H9 (cell line): Measurements from ENCODE around the gene GJB6. TPM values are rescaled to one million over a fixed set of nuclear protein-coding genes. Genes with fewer than 3 reads are reported as not detected.

ENCODE experiments used
- DNase-seq: peaks from one replicate; pipeline ENCODE4 v3.0.0-alpha.2; 2017
- H2AFZ ChIP-seq: one replicate; pipeline ENCODE4 v1.6.1; 2013; ENCODE audit warnings: mild to moderate bottlenecking, low read length, control low read depth, moderate library complexity
- H2AK5ac ChIP-seq: 2 replicates; pipeline ENCODE4 v1.6.1; 2013; ENCODE audit warnings: low read length, control low read depth, mixed read lengths; ENCODE audit not compliant: insufficient read length
- H2BK120ac ChIP-seq: one replicate; pipeline ENCODE4 v1.6.1; 2013; ENCODE audit warnings: low read depth, mild to moderate bottlenecking, low read length, control low read depth, inconsistent platforms; ENCODE audit not compliant: poor library complexity, severe bottlenecking
- H2BK12ac ChIP-seq: 2 replicates; pipeline ENCODE4 v1.6.1; 2013; ENCODE audit warnings: low read length, control low read depth, mixed read lengths, low read depth; ENCODE audit not compliant: insufficient read length
- H2BK15ac ChIP-seq: 2 replicates; pipeline ENCODE4 v1.6.1; 2013; ENCODE audit warnings: low read depth, low read length, control low read depth
- H2BK20ac ChIP-seq: one replicate; pipeline ENCODE4 v1.6.1; 2013; ENCODE audit warnings: low read depth, mild to moderate bottlenecking, low read length, control low read depth, inconsistent platforms; ENCODE audit not compliant: poor library complexity, severe bottlenecking
- H2BK5ac ChIP-seq: 2 replicates; pipeline ENCODE4 v1.6.1; 2013; ENCODE audit warnings: low read length, control low read depth, mixed read lengths; ENCODE audit not compliant: insufficient read length
- H3K14ac ChIP-seq: 2 replicates; pipeline ENCODE4 v1.6.1; 2013; ENCODE audit warnings: low read length, control low read depth; ENCODE audit not compliant: insufficient read depth
- H3K18ac ChIP-seq: 2 replicates; pipeline ENCODE4 v1.6.1; 2013; ENCODE audit warnings: low read depth, mild to moderate bottlenecking, mixed read lengths, low read length, control low read depth; ENCODE audit not compliant: insufficient read length
- H3K23ac ChIP-seq: 2 replicates; pipeline ENCODE4 v1.6.1; 2013; ENCODE audit warnings: low read length, control low read depth, mixed read lengths, low read depth; ENCODE audit not compliant: insufficient read length
- H3K23me2 ChIP-seq: 2 replicates; pipeline ENCODE4 v1.6.1; 2013; ENCODE audit warnings: low read depth, mild to moderate bottlenecking, mixed read lengths, low read length, control low read depth; ENCODE audit not compliant: insufficient read length, poor library complexity, severe bottlenecking
- H3K27ac ChIP-seq: 2 replicates; pipeline ENCODE4 v1.5.1; 2013; ENCODE audit warnings: low read length, control low read depth, mixed read lengths, low read depth; ENCODE audit not compliant: insufficient read length
- H3K27me3 ChIP-seq: 2 replicates; pipeline ENCODE4 v1.6.1; 2013; ENCODE audit warnings: low read length, control low read depth, inconsistent platforms; ENCODE audit not compliant: insufficient read depth
- H3K4ac ChIP-seq: 2 replicates; pipeline ENCODE4 v1.6.1; 2013; ENCODE audit warnings: low read depth, mild to moderate bottlenecking, control low read depth, inconsistent platforms, low read length, moderate library complexity
- H3K4me1 ChIP-seq: 2 replicates; pipeline ENCODE4 v1.6.1; 2013; ENCODE audit warnings: low read length, control low read depth, inconsistent platforms; ENCODE audit not compliant: insufficient read depth
- H3K4me2 ChIP-seq: 2 replicates; pipeline ENCODE4 v1.6.1; 2013; ENCODE audit warnings: low read length, control low read depth, mixed read lengths; ENCODE audit not compliant: insufficient read length, insufficient read depth
- H3K56ac ChIP-seq: 2 replicates; pipeline ENCODE4 v1.6.1; 2013; ENCODE audit warnings: low read depth, mild to moderate bottlenecking, mixed read lengths, low read length, control low read depth; ENCODE audit not compliant: insufficient read length
- H3K79me1 ChIP-seq: 2 replicates; pipeline ENCODE4 v1.6.1; 2013; ENCODE audit warnings: low read depth, mild to moderate bottlenecking, moderate library complexity, low read length, control low read depth, inconsistent platforms; ENCODE audit not compliant: insufficient read depth, poor library complexity, severe bottlenecking
- H3K79me2 ChIP-seq: 2 replicates; pipeline ENCODE4 v1.6.1; 2013; ENCODE audit warnings: low read length, control low read depth, inconsistent platforms; ENCODE audit not compliant: insufficient read depth
- H3K9ac ChIP-seq: 2 replicates; pipeline ENCODE4 v1.6.1; 2013; ENCODE audit warnings: low read length, control low read depth, mixed read lengths; ENCODE audit not compliant: insufficient read length; ENCODE audit errors: extremely low read depth
- H3K9me3 ChIP-seq: one replicate; pipeline ENCODE4 v1.6.1; 2013; ENCODE audit warnings: low read depth, low read length, inconsistent platforms; ENCODE audit not compliant: control insufficient read depth
- H3T11ph ChIP-seq: one replicate; pipeline ENCODE4 v1.6.1; 2013; ENCODE audit warnings: mild to moderate bottlenecking, low read length, control low read depth, inconsistent platforms
- H4K20me1 ChIP-seq: one replicate; pipeline ENCODE4 v1.6.1; 2013; ENCODE audit not compliant: control insufficient read depth, insufficient read length, insufficient read depth
- H4K5ac ChIP-seq: 2 replicates; pipeline ENCODE4 v1.6.1; 2013; ENCODE audit warnings: low read depth, mild to moderate bottlenecking, mixed read lengths, low read length, control low read depth; ENCODE audit not compliant: insufficient read length
- H4K8ac ChIP-seq: replicated peaks from 2 replicates; pipeline ENCODE4 v1.6.1; 2013; ENCODE audit warnings: low read length, control low read depth, mixed read lengths, low read depth; ENCODE audit not compliant: insufficient read length
- H4K91ac ChIP-seq: 2 replicates; pipeline ENCODE4 v1.6.1; 2013; ENCODE audit warnings: low read depth, mild to moderate bottlenecking, moderate library complexity, mixed read lengths, low read length, control low read depth; ENCODE audit not compliant: insufficient read length
- H3K27ac Mint-ChIP-seq, 3 experiments: 2 replicates in 2 of 3; 3 replicates in 1 of 3; pipeline ENCODE4 v1.8.0; 2020 to 2021; ENCODE audit warnings: mixed read lengths in 3 of 3, mild to moderate bottlenecking in 1 of 3, moderate library complexity in 1 of 3
- H3K27me3 Mint-ChIP-seq: 2 replicates; pipeline ENCODE4 v1.8.0; 2021; ENCODE audit warnings: low read depth, mild to moderate bottlenecking, moderate library complexity, mixed read lengths
- H3K36me3 Mint-ChIP-seq, 3 experiments: 2 replicates in 2 of 3; 3 replicates in 1 of 3; pipeline ENCODE4 v1.8.0; 2020 to 2021; ENCODE audit warnings: low read depth in 3 of 3, mixed read lengths in 3 of 3; ENCODE audit not compliant: insufficient read depth in 1 of 3
- H3K4me1 Mint-ChIP-seq, 2 experiments: 2 replicates each; pipeline ENCODE4 v1.8.0; 2020; ENCODE audit warnings: mixed read lengths in 2 of 2
- H3K4me3 Mint-ChIP-seq, 2 experiments: 2 replicates in 1 of 2; 3 replicates in 1 of 2; pipeline ENCODE4 v1.8.0; 2020 to 2021; ENCODE audit warnings: mild to moderate bottlenecking in 2 of 2, mixed read lengths in 2 of 2, moderate library complexity in 1 of 2
- H3K9me3 Mint-ChIP-seq, 2 experiments: 2 replicates in 1 of 2; 3 replicates in 1 of 2; pipeline ENCODE4 v1.8.0; 2020; ENCODE audit warnings: mild to moderate bottlenecking in 2 of 2, mixed read lengths in 2 of 2, moderate library complexity in 1 of 2
- WGBS: extraction: QIAGEN DNeasy Blood & Tissue Kit; methylation state at CpG from one replicate; pipeline ENCODE4 v1.1.7; 2013; ENCODE audit warnings: missing lambda C conversion rate, low lambda C conversion rate, mixed read lengths; ENCODE audit not compliant: insufficient read length; ENCODE audit errors: extremely low coverage; 5-methylcytosine and 5-hydroxymethylcytosine counted together
- total RNA-seq: library from RNA; stranded (reverse); gene quantifications from 2 replicates; pipeline ENCODE4 v1.2.1, GENCODE V29; 2021
- TF ChIP-seq, protein P1 (sequence below): fragments of 200-600 bp; sonication (generic); conservative IDR thresholded peaks from 3 replicates; pipeline ENCODE4 v1.8.0; 2021; ENCODE audit warnings: antibody characterized with exemption, mild to moderate bottlenecking

Gene GJB6
- total RNA-seq, 1 experiment from 2014 or later = not detected

DNA sequence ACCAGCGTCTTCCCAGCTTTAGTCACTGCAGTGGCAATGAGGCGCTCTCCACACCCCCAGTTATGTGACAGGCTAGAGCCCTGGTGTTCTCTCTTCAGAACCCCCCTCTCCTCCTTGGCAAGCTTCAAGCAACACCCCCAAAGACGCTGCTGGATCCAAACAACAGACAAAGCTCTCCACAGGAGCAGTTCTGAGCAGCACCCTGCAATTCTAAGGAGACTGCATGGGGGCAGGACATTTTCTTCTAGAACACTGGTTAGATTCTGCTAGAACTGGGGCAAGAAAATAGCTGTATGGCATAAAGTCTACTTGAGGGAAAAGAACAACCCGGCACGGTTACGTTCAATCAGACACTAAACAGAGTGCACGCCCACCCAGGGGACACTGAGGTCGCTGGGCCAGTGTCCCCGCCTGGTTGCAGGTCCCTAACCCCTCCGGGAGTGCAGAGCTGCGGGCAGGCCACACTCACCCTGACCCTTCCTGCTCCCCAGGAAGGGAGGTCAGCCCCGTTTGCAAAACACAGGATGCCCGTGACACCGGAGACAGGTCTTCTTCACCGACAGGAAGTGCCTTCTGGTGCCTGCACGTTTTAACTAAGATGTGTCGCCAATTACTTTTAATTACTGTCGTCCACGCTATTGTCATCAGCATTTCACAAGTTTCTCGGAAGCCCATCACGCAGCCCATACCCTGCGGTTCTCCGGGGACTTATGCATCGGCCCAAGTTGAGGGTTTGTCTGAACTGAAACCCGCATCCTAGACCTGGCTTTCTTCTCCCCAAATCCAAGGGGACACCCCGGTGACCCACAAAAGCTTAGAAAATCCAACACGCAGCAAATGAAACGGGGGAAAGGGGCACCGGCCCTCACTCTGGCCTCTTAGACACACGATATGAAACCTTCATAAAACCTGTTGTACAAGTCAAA is 943 bp downstream of the GJB6 start:
- Histone ChIP-seq H3K27me3 (peaks cover 37% of the 10 kb centered on the region), H3K18ac (no peak overlapping the region), H2AK5ac (no peak overlapping the region), H3T11ph (no peak overlapping the region), H4K91ac (no peak overlapping the region), H3K14ac (no peak overlapping the region), H3K79me1 (no peaks in the 10 kb centered on the region), H3K79me2 (no peaks in the 10 kb centered on the region), H2AFZ (no peak overlapping the region), H3K4ac (no peak overlapping the region), H3K9ac (no peak overlapping the region), H3K23me2 (peaks cover 11% of the 10 kb centered on the region), H3K56ac (no peak overlapping the region), H2BK12ac (no peak overlapping the region), H3K4me2 (peak overlapping the region; percentile 79), H3K9me3 (no peaks in the 10 kb centered on the region), H2BK120ac (no peak overlapping the region), H4K5ac (no peak overlapping the region), H4K8ac (no peak overlapping the region), H3K23ac (no peak overlapping the region), H4K20me1 (no peaks in the 10 kb centered on the region), H3K27ac (no peak overlapping the region), H2BK5ac (no peak overlapping the region), H3K4me1 (no peaks in the 10 kb centered on the region), H2BK15ac (no peak overlapping the region), H2BK20ac (no peak overlapping the region)
- H3K27me3 Mint-ChIP-seq = peaks cover 95% of the 10 kb centered on the region
- DNase-seq = peak; percentile 54
- H3K4me3 Mint-ChIP-seq = peak overlapping the region; percentile 56 to 79
- TF ChIP-seq, protein P1, sequence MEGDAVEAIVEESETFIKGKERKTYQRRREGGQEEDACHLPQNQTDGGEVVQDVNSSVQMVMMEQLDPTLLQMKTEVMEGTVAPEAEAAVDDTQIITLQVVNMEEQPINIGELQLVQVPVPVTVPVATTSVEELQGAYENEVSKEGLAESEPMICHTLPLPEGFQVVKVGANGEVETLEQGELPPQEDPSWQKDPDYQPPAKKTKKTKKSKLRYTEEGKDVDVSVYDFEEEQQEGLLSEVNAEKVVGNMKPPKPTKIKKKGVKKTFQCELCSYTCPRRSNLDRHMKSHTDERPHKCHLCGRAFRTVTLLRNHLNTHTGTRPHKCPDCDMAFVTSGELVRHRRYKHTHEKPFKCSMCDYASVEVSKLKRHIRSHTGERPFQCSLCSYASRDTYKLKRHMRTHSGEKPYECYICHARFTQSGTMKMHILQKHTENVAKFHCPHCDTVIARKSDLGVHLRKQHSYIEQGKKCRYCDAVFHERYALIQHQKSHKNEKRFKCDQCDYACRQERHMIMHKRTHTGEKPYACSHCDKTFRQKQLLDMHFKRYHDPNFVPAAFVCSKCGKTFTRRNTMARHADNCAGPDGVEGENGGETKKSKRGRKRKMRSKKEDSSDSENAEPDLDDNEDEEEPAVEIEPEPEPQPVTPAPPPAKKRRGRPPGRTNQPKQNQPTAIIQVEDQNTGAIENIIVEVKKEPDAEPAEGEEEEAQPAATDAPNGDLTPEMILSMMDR = no peak
- no peaks in the 10 kb centered on the region for H3K36me3 Mint-ChIP-seq
- peaks cover 0 to 2% of the 10 kb centered on the region in 2 experiments; a peak in 1 of 5 replicates for H3K9me3 Mint-ChIP-seq
- no CpG with 5 or more reads among the region's 30 CpGs for WGBS
- H3K4me1 Mint-ChIP-seq = peaks cover 9 to 10% of the 10 kb centered on the region in 2 experiments
- no peak overlapping the region for H3K27ac Mint-ChIP-seq
